HFFc6 (cell line): ENCODE results near the gene ADPRM. TPM values are rescaled to one million over a fixed set of nuclear protein-coding genes. Genes with fewer than 3 reads are reported as not detected.

ENCODE experiments used
- DNase-seq: peaks from one replicate; pipeline ENCODE4 v3.0.0-alpha.2; 2018
- H3K27ac Mint-ChIP-seq: 2 replicates; pipeline ENCODE4 v1.8.0; 2020; ENCODE audit warnings: mild to moderate bottlenecking, mixed read lengths
- H3K27me3 Mint-ChIP-seq: 2 replicates; pipeline ENCODE4 v1.8.0; 2021; ENCODE audit warnings: mild to moderate bottlenecking, moderate library complexity, mixed read lengths; ENCODE audit not compliant: insufficient read depth
- H3K36me3 Mint-ChIP-seq: 2 replicates; pipeline ENCODE4 v1.8.0; 2021; ENCODE audit warnings: low read depth, mixed read lengths
- H3K4me1 Mint-ChIP-seq: 2 replicates; pipeline ENCODE4 v1.8.0; 2020; ENCODE audit warnings: low read depth, mixed read lengths
- H3K4me3 Mint-ChIP-seq: 2 replicates; pipeline ENCODE4 v1.8.0; 2020; ENCODE audit warnings: mild to moderate bottlenecking, moderate library complexity, mixed read lengths
- H3K9me3 Mint-ChIP-seq: 2 replicates; pipeline ENCODE4 v1.8.0; 2020; ENCODE audit warnings: mild to moderate bottlenecking, mixed read lengths
- CTCF ChIP-seq: fragments of 200-600 bp; sonication (generic); IDR thresholded peaks from 2 replicates; pipeline ENCODE4 v1.5.0; 2021; ENCODE audit warnings: antibody characterized with exemption, mild to moderate bottlenecking
- total RNA-seq, 6 experiments: library from RNA; stranded (reverse); fragmentation: NEBNext Ultra II Directional; extraction: Animal tissue kit (Norgen Biotek cat#: 25700); gene quantifications; 2 replicates in 1 of 6; 3 replicates in 5 of 6; pipeline ENCODE4 v1.2.3, GENCODE V29; 2021

ADPRM gene
- total RNA-seq, 6 experiments from 2014 or later, result 5.9 to 10.9 (median 7.1) TPM

GRCh38 chr17:10741416-10742135 is 44.2 kb downstream of the ADPRM start:
- Mint-ChIP-seq H3K4me3 (no peak overlapping the region), H3K36me3 (no peaks in the 10 kb centered on the region), H3K27ac (no peak overlapping the region), H3K4me1 (peaks cover 5% of the 10 kb centered on the region; the same call in 1 of the 2 replicates), H3K27me3 (peaks cover 15% of the 10 kb centered on the region), H3K9me3 (no peaks in the 10 kb centered on the region)
- no peak for DNase-seq
- no peak for TF ChIP-seq CTCF

DNA sequence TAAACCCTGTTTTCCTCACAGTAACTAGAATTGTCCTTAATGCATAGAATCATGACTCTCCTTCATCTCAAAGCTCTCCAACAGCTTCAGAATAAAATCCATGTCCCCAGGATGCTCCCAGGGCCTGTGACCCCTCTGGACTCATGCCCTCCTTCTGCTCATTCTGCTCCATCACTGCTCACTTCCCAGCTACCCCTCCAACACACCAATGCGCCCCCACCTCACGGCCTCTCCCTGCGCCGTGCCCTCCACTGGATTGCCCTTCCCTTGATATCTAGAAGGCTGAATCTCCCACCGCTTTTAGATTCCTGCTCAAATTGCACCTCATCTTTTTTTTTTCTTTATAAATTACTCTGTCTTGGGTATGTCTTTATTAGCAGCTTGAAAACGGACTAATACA is 45.0 kb downstream of the ADPRM start:
- Mint-ChIP-seq H3K4me3 (no peak overlapping the region), H3K27ac (no peak overlapping the region), H3K9me3 (no peaks in the 10 kb centered on the region), H3K36me3 (no peaks in the 10 kb centered on the region), H3K4me1 (peaks cover under 1% of the 10 kb centered on the region; the same call in 1 of the 2 replicates), H3K27me3 (peaks cover 19% of the 10 kb centered on the region)
- no peak for TF ChIP-seq CTCF
- DNase-seq, result no peak

- H3K4me1 Mint-ChIP-seq, result no peaks in the 10 kb centered on the region
- H3K4me3 Mint-ChIP-seq, result no peak overlapping the region
- peak; percentile 35 for DNase-seq
- TF ChIP-seq CTCF, result no peak
- H3K9me3 Mint-ChIP-seq, result no peaks in the 10 kb centered on the region
- H3K36me3 Mint-ChIP-seq, result no peaks in the 10 kb centered on the region
- H3K27ac Mint-ChIP-seq, result no peak overlapping the region
- H3K27me3 Mint-ChIP-seq, result peaks cover 19% of the 10 kb centered on the region
Observed at GRCh38 chr17:10743316-10744009, 46.1 kb downstream of the ADPRM start.

DNA sequence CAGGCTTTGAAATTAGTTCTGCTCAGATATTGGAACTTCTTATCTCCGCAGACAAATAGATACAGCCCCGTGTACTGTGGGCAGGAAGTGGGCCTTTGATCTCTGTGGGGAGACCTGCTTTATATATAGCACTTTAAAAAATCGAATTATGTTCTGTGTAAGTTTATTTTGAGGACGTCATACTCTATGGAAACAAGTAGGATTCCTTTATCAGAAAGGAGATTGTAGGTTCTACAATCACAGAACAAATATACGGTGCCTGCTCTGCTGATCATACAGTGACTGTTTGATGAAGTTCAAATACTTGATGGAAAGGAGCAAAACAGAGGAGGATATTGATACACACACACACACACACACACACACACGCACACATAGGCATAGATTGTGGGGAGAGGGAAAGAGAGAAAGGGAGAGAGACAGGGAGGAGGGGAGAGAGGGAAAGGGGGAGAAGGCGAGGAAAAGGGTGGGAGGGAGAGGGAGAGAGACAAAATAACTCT is 47.2 kb downstream of the ADPRM start:
- Mint-ChIP-seq H3K9me3 (no peaks in the 10 kb centered on the region), H3K4me1 (no peaks in the 10 kb centered on the region), H3K27ac (no peak overlapping the region), H3K36me3 (no peaks in the 10 kb centered on the region), H3K27me3 (peaks cover 19% of the 10 kb centered on the region), H3K4me3 (no peak overlapping the region)
- DNase-seq, result no peak
- no peak for TF ChIP-seq CTCF

- no peak for DNase-seq
- Mint-ChIP-seq H3K9me3 (no peaks in the 10 kb centered on the region), H3K27ac (no peak overlapping the region), H3K4me3 (no peak overlapping the region), H3K36me3 (no peaks in the 10 kb centered on the region), H3K4me1 (no peaks in the 10 kb centered on the region), H3K27me3 (peaks cover 21% of the 10 kb centered on the region)
- no peak for TF ChIP-seq CTCF
Observed at GRCh38 chr17:10745231-10745630, 47.8 kb downstream of the ADPRM start.
